Measurements from ENCODE around the gene PPP1CA.

PPP1CA gene

DNA sequence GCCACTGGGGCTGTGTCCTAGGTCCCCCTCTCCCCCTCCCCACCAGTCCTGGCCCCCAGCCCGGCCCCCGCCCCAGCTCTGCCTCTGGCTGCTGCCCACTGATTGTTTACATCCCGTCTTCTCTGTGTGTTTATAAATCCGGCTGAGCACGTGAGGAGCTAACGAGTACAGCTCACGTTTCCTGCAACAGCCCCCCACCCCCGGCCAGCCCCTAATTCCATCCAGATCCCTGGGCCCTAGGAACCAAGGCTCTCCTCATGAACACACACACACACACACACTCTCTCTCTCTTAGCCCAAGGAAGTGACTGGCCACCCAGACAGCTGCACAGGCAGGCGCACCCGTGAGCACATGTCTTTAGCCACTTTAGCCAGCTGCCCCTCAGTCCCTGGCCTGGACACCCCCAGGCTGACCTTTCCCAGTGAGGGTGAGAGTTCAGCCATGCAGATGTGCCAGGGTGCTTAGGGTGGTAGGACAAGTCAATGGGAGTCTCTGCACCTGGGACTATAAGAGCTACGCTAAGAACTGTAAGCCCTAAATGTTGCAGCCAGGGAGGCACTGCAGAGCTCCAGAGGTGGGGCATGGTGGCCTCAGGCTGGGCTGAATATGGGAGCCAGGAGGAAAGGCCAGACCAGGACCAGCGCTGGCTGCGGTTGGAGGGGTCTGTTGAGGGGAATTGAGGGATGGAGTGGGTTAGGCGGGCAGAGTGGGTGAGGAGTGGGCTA lies 31.1 kb downstream of the PPP1CA start:
- DNase-seq (ENCODE audit: low read depth) = no peak

GRCh38 chr11:67369801-67370284 lies 31.8 kb downstream of the PPP1CA start:
- DNase-seq (ENCODE audit: low read depth) = no peak

- DNase-seq (ENCODE audit: low read depth) = no peak
These were observed 32.4 kb downstream of the PPP1CA start for GRCh38 chr11:67369275-67369674.

- no peak for DNase-seq (ENCODE audit: low read depth)
These were observed 33.0 kb downstream of the PPP1CA start for GRCh38 chr11:67368621-67369020.

GRCh38 chr11:67367761-67368227 lies 33.9 kb downstream of the PPP1CA start:
- DNase-seq (ENCODE audit: low read depth) = no peak

GRCh38 chr11:67366961-67367760 lies 34.5 kb downstream of the PPP1CA start:
- no peak for DNase-seq (ENCODE audit: low read depth)

GRCh38 chr11:67366546-67366945 lies 35.1 kb downstream of the PPP1CA start:
- no peak for DNase-seq (ENCODE audit: low read depth)

DNA sequence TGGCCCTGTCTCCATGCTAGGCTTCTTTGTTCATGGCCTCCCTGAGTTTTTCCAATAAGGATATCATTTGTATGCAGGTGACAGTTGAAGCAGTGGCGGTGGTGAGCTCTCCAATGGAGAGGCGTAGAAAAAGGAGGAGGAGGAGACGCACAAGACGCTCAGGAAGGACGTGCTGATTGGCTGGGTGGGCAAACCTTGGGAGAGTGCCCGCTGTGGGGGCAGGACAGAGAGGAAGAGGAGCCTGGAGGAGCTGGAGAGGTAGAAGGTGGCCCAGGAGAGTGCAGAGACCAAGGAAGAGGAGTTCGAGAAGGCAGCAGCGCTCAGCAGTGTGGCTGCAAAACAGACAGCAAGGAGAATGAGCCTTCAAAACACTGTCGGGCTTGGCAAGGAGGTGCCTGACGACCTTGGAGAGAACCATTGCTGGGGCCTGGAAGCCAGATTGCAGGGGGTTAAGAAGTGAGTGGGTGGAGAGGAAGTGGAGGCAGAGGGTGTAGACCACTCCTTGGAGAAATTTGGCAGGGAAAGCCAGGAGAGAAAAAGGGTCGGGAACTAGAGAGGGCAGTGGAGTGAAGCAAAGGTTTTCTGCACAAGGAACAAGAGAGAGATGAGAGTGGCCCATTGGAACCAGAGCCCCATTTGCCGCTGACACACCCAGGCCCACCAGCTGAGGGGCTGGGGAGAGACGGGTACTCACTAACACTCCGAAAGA lies 35.8 kb downstream of the PPP1CA start:
- no peak for DNase-seq (ENCODE audit: low read depth)

DNA sequence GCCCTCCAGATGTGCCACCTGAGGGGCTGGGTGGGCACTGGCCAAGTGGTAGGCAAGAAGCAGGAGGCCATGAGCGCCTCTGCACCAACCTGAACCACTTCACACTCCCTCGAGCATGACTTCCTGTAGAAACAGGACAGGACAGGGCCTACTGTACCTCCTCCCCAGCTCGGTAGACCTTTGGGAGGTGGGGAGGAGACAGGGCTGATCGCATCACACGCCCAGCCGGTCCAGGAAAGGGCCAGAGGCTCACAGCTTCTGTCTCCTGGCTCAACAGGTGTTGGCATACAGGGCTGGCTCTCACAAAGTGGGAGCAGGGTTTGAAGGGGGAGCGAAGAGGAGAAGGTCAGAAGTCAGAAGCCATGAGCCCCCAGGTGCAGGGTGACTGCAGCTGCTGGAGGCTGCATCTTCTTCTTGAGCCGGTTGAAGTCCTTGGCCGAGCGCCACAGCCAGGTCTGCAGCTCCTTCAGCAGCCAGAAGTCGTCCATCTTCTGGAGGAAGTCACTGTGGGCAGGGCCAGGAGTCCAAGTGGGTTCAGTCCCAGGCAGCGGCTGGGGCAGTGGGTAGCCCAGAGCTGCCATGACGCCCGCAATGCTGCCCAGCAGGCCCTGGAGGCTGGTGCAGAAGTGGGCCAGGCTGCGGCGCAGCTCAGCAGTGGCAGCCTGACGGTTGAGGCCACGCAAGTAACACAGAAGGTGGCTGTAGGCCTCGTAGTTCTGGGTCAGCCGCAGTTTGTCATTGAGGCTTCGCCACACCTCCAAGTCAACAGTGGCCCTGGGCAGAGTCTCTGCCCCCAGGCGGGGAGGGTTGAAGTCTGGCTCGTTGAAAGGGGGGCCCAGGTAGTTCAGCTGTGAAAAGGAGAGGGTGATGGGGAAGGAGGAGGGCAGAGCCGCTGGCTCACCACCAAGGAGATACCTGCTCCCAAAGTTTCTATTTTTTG lies 36.6 kb downstream of the PPP1CA start:
- no peak for DNase-seq (ENCODE audit: low read depth)

- no peak for DNase-seq (ENCODE audit: low read depth)
These were observed 37.5 kb downstream of the PPP1CA start for GRCh38 chr11:67364169-67364568.

- no peak for DNase-seq (ENCODE audit: low read depth)
These were observed 43.6 kb downstream of the PPP1CA start for GRCh38 chr11:67357831-67358670.

DNA sequence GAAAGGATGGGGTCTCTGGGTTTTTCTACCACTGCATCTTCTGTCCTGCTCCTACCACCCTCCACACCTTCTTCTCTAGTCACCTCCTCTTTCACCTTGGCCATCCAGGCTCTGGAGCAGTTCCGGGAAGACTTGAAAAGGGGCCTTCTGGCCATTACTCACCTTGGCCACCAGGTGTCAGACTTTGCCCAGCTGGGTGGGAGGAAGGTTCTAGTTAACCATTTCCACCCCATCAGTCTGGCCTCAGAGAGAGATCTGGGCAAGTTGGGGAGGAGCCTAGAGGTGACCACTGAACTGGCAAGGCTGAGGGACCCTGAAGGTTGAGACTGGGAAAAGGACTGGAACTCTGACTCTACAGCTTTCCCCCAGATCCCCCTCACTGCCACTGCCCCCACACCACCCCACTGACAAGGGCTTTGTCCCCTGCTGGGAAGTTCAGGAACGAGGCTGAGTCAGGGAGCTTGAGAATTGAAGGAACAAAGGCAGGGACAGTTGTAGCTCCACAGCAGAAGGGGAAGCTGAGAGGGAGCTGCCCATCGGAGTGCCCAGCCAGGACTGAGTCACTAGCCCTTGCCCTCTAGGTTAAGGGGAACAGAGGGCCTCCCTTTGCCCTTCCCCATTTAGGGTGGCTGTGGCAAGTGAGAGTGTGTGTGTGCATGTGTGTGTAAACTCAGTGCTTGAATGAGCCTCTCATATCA lies 44.6 kb downstream of the PPP1CA start:
- DNase-seq (ENCODE audit: low read depth) = peak; percentile 54

DNA sequence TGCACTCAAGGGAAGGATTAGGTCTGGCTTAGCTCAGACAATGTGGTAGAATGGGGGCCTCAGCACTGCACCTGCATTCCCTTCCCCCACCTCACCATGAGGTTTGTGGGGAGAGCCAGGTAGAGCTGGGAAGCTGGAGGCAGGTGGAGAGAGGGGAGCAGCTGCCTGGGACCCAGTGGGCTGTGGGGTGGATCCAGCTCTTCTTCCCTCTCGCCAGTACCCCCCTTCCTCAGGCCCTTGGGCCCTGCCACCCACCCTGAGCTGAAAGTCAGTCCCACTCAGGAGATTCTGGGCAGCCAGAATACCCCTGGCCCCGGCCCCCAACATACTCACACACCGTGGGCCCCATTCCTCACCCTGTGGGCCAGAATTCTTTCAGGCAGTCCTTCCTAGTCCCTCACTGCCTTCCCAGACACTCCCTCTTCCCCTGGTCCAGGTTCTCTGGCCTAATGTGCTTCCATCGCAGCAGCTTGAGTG lies 45.2 kb downstream of the PPP1CA start:
- DNase-seq (ENCODE audit: low read depth) = no peak

- DNase-seq (ENCODE audit: low read depth) = no peak
These were observed 45.8 kb downstream of the PPP1CA start for GRCh38 chr11:67355794-67356386.

DNA sequence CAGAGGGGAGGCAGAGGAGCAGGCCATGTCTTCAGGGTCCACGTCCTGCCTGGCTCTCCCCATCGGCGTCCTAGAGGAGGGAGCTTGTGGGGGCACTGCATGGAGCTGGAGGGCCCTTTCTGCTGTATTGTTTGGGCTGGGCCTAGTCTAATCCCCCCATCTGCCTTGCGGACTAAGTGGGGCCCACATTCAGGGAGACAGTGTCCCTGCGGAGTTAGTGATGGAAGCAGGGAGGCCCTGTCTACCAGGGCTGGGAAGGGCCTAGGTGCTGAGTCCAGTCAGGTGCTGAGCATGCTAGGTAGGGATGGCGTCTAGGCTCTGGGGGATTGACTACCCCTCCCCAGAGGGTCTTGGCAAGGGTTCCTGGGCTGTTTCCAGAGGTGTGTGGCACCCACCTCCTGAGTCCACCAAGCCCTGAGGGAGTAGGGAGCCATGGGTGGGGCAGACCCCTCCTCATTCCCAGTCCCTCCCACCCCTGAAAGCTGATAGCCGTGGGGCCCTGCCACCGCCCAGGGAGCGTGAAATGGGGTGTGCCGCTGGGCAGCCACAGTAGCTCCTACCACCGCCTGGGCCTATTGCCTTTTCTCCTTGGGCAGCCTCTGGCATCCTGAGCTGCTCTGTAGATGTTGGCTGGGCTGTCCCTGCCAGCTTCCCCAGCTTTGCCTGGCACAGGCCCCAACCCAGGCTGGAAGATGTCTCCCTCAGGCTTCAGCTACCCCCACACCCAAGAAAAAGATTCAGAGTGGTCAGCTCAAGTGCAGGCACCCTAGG lies 46.5 kb downstream of the PPP1CA start:
- DNase-seq (ENCODE audit: low read depth) = no peak

GRCh38 chr11:67354075-67355022 lies 47.3 kb downstream of the PPP1CA start:
- DNase-seq (ENCODE audit: low read depth) = no peak

Measured in T follicular helper cell (primary cell).